Measurements from ENCODE around the gene BLM.

BLM gene

GRCh38 chr15:90812171-90812957, 95.2 kb downstream of the BLM start:
- H3K27me3 ChIP-seq (ENCODE audit: control insufficient read depth, insufficient read depth, low read length), result no peaks in the 10 kb centered on the region
- H3K27ac ChIP-seq (ENCODE audit: low read depth, low read length), result no peak overlapping the region
- peaks cover 60% of the 10 kb centered on the region for H3K36me3 ChIP-seq (ENCODE audit: control insufficient read depth, insufficient read depth, low read length)

GRCh38 chr15:90812958-90813265, 95.8 kb downstream of the BLM start:
- Histone ChIP-seq H3K4me1 (ENCODE audit: control insufficient read depth, insufficient read depth, low read length) (peaks cover 29% of the 10 kb centered on the region), H3K27ac (ENCODE audit: low read depth, low read length) (no peak overlapping the region), H3K36me3 (ENCODE audit: control insufficient read depth, insufficient read depth, low read length) (peaks cover 55% of the 10 kb centered on the region)

More at GRCh38 chr15:90812171-90812957, 95.2 kb downstream of the BLM start:
- no peak overlapping the region for H3K4me3 ChIP-seq (ENCODE audit: low read depth, low read length)
- H3K9me3 ChIP-seq (ENCODE audit: control insufficient read depth, insufficient read depth, low read length), result no peaks in the 10 kb centered on the region
- no peak overlapping the region for H3K9ac ChIP-seq (ENCODE audit: low read depth, low read length)
- peaks cover 23% of the 10 kb centered on the region for H3K4me1 ChIP-seq (ENCODE audit: control insufficient read depth, insufficient read depth, low read length)

GRCh38 chr15:90813796-90814190, 96.6 kb downstream of the BLM start:
- peaks cover 47% of the 10 kb centered on the region for H3K36me3 ChIP-seq (ENCODE audit: control insufficient read depth, insufficient read depth, low read length)
- H3K9me3 ChIP-seq (ENCODE audit: control insufficient read depth, insufficient read depth, low read length), result no peaks in the 10 kb centered on the region
- H3K4me3 ChIP-seq (ENCODE audit: low read depth, low read length), result no peak overlapping the region
- H3K27me3 ChIP-seq (ENCODE audit: control insufficient read depth, insufficient read depth, low read length), result no peaks in the 10 kb centered on the region
- no peak overlapping the region for H3K9ac ChIP-seq (ENCODE audit: low read depth, low read length)
- peak overlapping the region; percentile 62 for H3K27ac ChIP-seq (ENCODE audit: low read depth, low read length)
- H3K4me1 ChIP-seq (ENCODE audit: control insufficient read depth, insufficient read depth, low read length), result peaks cover 38% of the 10 kb centered on the region

More at GRCh38 chr15:90812958-90813265, 95.8 kb downstream of the BLM start:
- H3K27me3 ChIP-seq (ENCODE audit: control insufficient read depth, insufficient read depth, low read length), result no peaks in the 10 kb centered on the region
- no peak overlapping the region for H3K4me3 ChIP-seq (ENCODE audit: low read depth, low read length)
- no peak overlapping the region for H3K9ac ChIP-seq (ENCODE audit: low read depth, low read length)
- no peaks in the 10 kb centered on the region for H3K9me3 ChIP-seq (ENCODE audit: control insufficient read depth, insufficient read depth, low read length)

- peak overlapping the region; percentile 62 for H3K27ac ChIP-seq (ENCODE audit: low read depth, low read length)
- H3K4me3 ChIP-seq (ENCODE audit: low read depth, low read length), result no peak overlapping the region
- no peaks in the 10 kb centered on the region for H3K27me3 ChIP-seq (ENCODE audit: control insufficient read depth, insufficient read depth, low read length)
- H3K9me3 ChIP-seq (ENCODE audit: control insufficient read depth, insufficient read depth, low read length), result no peaks in the 10 kb centered on the region
- H3K36me3 ChIP-seq (ENCODE audit: control insufficient read depth, insufficient read depth, low read length), result peaks cover 42% of the 10 kb centered on the region
- peaks cover 39% of the 10 kb centered on the region for H3K4me1 ChIP-seq (ENCODE audit: control insufficient read depth, insufficient read depth, low read length)
- no peak overlapping the region for H3K9ac ChIP-seq (ENCODE audit: low read depth, low read length)
Observed at GRCh38 chr15:90814191-90814821, 97.2 kb downstream of the BLM start.

DNA sequence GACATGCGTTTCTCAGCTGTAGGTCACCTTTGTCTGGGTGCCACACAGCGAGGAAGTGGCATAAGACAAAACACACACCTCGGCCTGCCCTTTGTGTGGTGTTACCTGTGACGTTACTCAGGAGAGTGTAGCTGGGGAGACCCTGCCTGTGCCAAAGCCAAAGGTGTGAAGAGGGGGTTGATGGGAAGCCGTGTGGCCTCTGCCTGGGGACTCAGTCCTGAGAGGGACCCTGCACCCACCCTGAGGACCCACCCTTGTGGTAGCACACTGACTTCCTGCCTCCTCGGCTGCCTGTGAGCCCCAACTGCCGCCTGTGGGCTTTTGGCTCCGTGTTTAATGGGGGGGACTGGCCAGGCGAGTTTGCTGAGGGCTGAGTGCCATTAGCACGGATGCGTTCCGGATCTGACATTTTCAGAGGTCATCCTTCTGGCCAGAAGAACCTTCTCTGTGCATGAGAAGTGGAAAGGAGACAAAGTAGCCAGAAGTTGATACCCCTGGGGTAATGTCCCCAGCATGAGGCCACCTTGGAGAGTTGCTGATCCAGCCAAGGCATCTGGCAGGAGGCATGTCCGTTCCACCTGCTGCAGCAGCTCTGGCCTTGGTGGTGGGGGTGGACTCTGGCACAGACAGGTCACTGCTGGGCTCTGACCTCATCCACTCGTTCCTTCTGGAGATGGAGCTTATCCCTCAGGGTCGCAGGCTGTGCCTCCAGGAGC, 99.4 kb downstream of the BLM start:
- Histone ChIP-seq H3K27ac (ENCODE audit: low read depth, low read length) (no peak overlapping the region), H3K4me1 (ENCODE audit: control insufficient read depth, insufficient read depth, low read length) (peaks cover 39% of the 10 kb centered on the region), H3K9ac (ENCODE audit: low read depth, low read length) (no peak overlapping the region), H3K36me3 (ENCODE audit: control insufficient read depth, insufficient read depth, low read length) (peaks cover 20% of the 10 kb centered on the region), H3K27me3 (ENCODE audit: control insufficient read depth, insufficient read depth, low read length) (no peaks in the 10 kb centered on the region), H3K4me3 (ENCODE audit: low read depth, low read length) (no peak overlapping the region), H3K9me3 (ENCODE audit: control insufficient read depth, insufficient read depth, low read length) (no peaks in the 10 kb centered on the region)

- Histone ChIP-seq H3K4me1 (ENCODE audit: control insufficient read depth, insufficient read depth, low read length) (peaks cover 39% of the 10 kb centered on the region), H3K36me3 (ENCODE audit: control insufficient read depth, insufficient read depth, low read length) (peaks cover 12% of the 10 kb centered on the region; the same call in 1 of the 2 replicates), H3K27ac (ENCODE audit: low read depth, low read length) (no peak overlapping the region), H3K9ac (ENCODE audit: low read depth, low read length) (no peak overlapping the region), H3K4me3 (ENCODE audit: low read depth, low read length) (no peak overlapping the region), H3K27me3 (ENCODE audit: control insufficient read depth, insufficient read depth, low read length) (no peaks in the 10 kb centered on the region), H3K9me3 (ENCODE audit: control insufficient read depth, insufficient read depth, low read length) (no peaks in the 10 kb centered on the region)
Observed at GRCh38 chr15:90817117-90818057, 100.2 kb downstream of the BLM start.

GRCh38 chr15:90818251-90819210, 101.4 kb downstream of the BLM start:
- H3K4me3 ChIP-seq (ENCODE audit: low read depth, low read length), result no peak overlapping the region
- peaks cover 37% of the 10 kb centered on the region for H3K4me1 ChIP-seq (ENCODE audit: control insufficient read depth, insufficient read depth, low read length)
- peak overlapping the region; percentile 8 for H3K27ac ChIP-seq (ENCODE audit: low read depth, low read length)
- H3K27me3 ChIP-seq (ENCODE audit: control insufficient read depth, insufficient read depth, low read length), result no peaks in the 10 kb centered on the region
- no peak overlapping the region for H3K9ac ChIP-seq (ENCODE audit: low read depth, low read length)
- H3K9me3 ChIP-seq (ENCODE audit: control insufficient read depth, insufficient read depth, low read length), result no peaks in the 10 kb centered on the region
- peaks cover 7% of the 10 kb centered on the region; the same call in 1 of the 2 replicates for H3K36me3 ChIP-seq (ENCODE audit: control insufficient read depth, insufficient read depth, low read length)

DNA sequence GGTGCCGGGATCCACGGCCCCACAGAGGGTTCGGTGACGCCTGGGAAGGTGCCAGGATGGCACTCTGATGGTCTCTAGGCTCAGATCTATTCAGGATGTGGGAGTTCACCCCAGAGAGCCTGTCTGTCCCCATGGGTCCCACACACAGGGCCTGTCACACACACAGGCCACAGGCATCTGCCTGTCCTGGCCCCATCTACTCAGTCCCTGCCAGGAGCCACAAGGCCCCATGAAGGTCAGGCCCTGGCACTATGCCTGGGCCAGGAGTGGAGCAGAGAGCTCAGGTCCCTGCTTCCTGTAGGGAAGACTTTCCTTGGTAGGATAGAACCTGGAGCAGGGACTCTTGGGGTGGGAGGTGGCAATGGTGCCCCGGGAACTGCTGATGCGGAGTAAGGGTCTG, 102.2 kb downstream of the BLM start:
- Histone ChIP-seq H3K27ac (ENCODE audit: low read depth, low read length) (no peak overlapping the region), H3K9ac (ENCODE audit: low read depth, low read length) (no peak overlapping the region), H3K4me3 (ENCODE audit: low read depth, low read length) (no peak overlapping the region), H3K27me3 (ENCODE audit: control insufficient read depth, insufficient read depth, low read length) (no peaks in the 10 kb centered on the region), H3K9me3 (ENCODE audit: control insufficient read depth, insufficient read depth, low read length) (no peaks in the 10 kb centered on the region), H3K4me1 (ENCODE audit: control insufficient read depth, insufficient read depth, low read length) (peaks cover 29% of the 10 kb centered on the region), H3K36me3 (ENCODE audit: control insufficient read depth, insufficient read depth, low read length) (peaks cover 7% of the 10 kb centered on the region; the same call in 1 of the 2 replicates)

GRCh38 chr15:90819850-90820249, 102.7 kb downstream of the BLM start:
- H3K36me3 ChIP-seq (ENCODE audit: control insufficient read depth, insufficient read depth, low read length), result peaks cover 7% of the 10 kb centered on the region; the same call in 1 of the 2 replicates
- no peak overlapping the region for H3K9ac ChIP-seq (ENCODE audit: low read depth, low read length)
- no peak overlapping the region for H3K27ac ChIP-seq (ENCODE audit: low read depth, low read length)
- H3K4me3 ChIP-seq (ENCODE audit: low read depth, low read length), result no peak overlapping the region
- H3K27me3 ChIP-seq (ENCODE audit: control insufficient read depth, insufficient read depth, low read length), result no peaks in the 10 kb centered on the region
- H3K4me1 ChIP-seq (ENCODE audit: control insufficient read depth, insufficient read depth, low read length), result peaks cover 26% of the 10 kb centered on the region
- H3K9me3 ChIP-seq (ENCODE audit: control insufficient read depth, insufficient read depth, low read length), result no peaks in the 10 kb centered on the region

Data from HUES48 (cell line).